ENCODE results near the gene AKT3.

The AKT3 gene

DNA sequence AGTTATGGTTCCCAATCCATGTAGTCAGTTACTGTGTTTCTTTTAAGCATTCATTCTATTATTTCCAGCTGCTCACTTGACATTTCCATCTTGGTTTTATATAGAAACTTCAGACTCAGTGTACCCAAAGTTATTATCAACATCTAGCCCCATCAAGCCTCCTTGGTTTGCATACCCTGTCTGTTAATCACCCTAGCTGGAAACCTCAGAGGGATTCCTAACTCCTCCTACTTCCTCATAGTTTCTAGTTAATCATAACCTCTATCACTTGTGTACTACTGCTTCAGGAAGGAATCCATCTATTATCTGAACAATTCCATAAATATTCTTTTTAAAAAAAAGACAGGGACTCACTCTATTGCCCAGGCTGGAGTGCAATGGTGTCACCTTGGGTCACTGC lies 300.9 kb downstream of the AKT3 start:
- no peaks in the 10 kb centered on the region for H3K9me3 Mint-ChIP-seq
- no peak overlapping the region for H3K27ac Mint-ChIP-seq
- H3K27me3 Mint-ChIP-seq (ENCODE audit: low read depth, poor library complexity), result no peaks in the 10 kb centered on the region
- no peak overlapping the region for H3K4me3 Mint-ChIP-seq
- H3K36me3 Mint-ChIP-seq (ENCODE audit: low read depth), result peaks cover 22% of the 10 kb centered on the region
- H3K4me1 Mint-ChIP-seq, result no peaks in the 10 kb centered on the region
- DNase-seq, result no peak
- TF ChIP-seq, protein P1, sequence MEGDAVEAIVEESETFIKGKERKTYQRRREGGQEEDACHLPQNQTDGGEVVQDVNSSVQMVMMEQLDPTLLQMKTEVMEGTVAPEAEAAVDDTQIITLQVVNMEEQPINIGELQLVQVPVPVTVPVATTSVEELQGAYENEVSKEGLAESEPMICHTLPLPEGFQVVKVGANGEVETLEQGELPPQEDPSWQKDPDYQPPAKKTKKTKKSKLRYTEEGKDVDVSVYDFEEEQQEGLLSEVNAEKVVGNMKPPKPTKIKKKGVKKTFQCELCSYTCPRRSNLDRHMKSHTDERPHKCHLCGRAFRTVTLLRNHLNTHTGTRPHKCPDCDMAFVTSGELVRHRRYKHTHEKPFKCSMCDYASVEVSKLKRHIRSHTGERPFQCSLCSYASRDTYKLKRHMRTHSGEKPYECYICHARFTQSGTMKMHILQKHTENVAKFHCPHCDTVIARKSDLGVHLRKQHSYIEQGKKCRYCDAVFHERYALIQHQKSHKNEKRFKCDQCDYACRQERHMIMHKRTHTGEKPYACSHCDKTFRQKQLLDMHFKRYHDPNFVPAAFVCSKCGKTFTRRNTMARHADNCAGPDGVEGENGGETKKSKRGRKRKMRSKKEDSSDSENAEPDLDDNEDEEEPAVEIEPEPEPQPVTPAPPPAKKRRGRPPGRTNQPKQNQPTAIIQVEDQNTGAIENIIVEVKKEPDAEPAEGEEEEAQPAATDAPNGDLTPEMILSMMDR (IDR thresholded peaks at IDR 0.05), result no peak

GRCh38 chr1:243548516-243548915 lies 301.5 kb downstream of the AKT3 start:
- no peak for DNase-seq
- Mint-ChIP-seq H3K4me3 (no peak overlapping the region), H3K27me3 (ENCODE audit: low read depth, poor library complexity) (no peaks in the 10 kb centered on the region), H3K9me3 (no peaks in the 10 kb centered on the region), H3K36me3 (ENCODE audit: low read depth) (peaks cover 28% of the 10 kb centered on the region), H3K27ac (no peak overlapping the region), H3K4me1 (no peaks in the 10 kb centered on the region)
- TF ChIP-seq, protein P1 (IDR thresholded peaks at IDR 0.05), result no peak

DNA sequence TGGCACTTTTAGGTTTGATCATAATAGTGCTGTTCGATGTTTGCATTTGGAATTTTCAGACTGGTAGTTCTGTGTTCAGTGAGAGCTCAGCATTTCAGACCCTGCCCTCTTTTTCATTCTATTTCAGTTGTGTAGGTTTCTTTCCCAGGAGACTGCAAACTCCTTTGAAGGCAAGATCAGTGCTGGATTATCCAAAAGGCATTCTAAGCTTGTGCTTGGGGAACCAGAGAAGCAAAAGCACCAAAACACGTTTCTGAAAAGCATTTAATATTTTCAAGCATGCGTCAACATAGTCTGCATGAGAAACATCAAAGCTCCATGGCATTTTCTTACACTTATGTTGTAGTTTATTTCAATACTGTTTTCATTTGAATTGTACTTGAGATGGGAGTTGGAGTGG lies 302.2 kb downstream of the AKT3 start:
- TF ChIP-seq, protein P1 (IDR thresholded peaks at IDR 0.05), result no peak
- H3K36me3 Mint-ChIP-seq (ENCODE audit: low read depth), result peaks cover 32% of the 10 kb centered on the region
- H3K9me3 Mint-ChIP-seq, result no peaks in the 10 kb centered on the region
- H3K27ac Mint-ChIP-seq, result no peak overlapping the region
- DNase-seq, result no peak
- no peaks in the 10 kb centered on the region for H3K4me1 Mint-ChIP-seq
- no peak overlapping the region for H3K4me3 Mint-ChIP-seq
- H3K27me3 Mint-ChIP-seq (ENCODE audit: low read depth, poor library complexity), result peaks cover 2% of the 10 kb centered on the region

DNA sequence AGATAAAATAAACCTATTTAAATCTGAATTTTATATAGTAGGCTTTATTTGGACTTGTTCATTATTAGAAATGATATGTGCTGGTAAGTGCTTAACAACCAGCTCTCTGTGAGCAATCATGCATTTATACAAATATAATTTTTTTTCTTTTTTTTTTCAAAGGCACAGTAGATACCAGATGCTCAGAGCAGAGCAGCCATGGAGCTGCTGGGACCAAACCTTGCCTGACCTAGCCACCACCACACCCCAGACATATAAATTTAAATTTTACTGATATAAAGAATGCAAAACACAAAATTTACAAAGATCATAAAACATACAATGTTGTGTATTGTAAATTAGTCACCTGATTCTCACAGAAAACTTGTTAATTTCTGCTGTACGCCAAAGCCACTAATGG lies 303.6 kb downstream of the AKT3 start:
- DNase-seq, result no peak
- Mint-ChIP-seq H3K4me3 (no peak overlapping the region), H3K27me3 (ENCODE audit: low read depth, poor library complexity) (peaks cover 5% of the 10 kb centered on the region), H3K9me3 (no peaks in the 10 kb centered on the region), H3K36me3 (ENCODE audit: low read depth) (peaks cover 34% of the 10 kb centered on the region), H3K4me1 (no peaks in the 10 kb centered on the region), H3K27ac (no peak overlapping the region)
- TF ChIP-seq, protein P1 (IDR thresholded peaks at IDR 0.05), result no peak

DNA sequence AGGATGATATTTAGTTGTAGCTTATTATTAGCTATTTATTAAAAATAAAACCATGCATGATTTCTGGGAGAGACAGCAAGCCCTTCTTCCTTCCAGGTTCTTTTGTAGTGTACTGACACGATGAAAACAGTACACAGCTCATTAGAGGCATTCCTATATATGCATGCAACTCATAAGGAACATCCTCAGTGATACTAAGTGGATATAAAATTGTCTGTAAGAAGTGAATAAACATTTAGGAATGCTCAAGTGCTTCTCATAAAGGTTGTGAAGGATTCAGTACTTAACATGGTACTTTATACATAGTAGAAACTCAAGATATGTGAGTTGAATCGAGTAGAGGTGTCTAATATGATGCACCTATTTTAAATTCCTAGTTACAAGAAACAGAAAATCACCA lies 306.5 kb downstream of the AKT3 start:
- no peak overlapping the region for H3K27ac Mint-ChIP-seq
- TF ChIP-seq, protein P1 (IDR thresholded peaks at IDR 0.05), result no peak
- DNase-seq, result no peak
- no peak overlapping the region for H3K4me3 Mint-ChIP-seq
- H3K9me3 Mint-ChIP-seq, result no peaks in the 10 kb centered on the region
- H3K4me1 Mint-ChIP-seq, result no peaks in the 10 kb centered on the region
- peaks cover 27% of the 10 kb centered on the region for H3K36me3 Mint-ChIP-seq (ENCODE audit: low read depth)
- peaks cover 5% of the 10 kb centered on the region for H3K27me3 Mint-ChIP-seq (ENCODE audit: low read depth, poor library complexity)

DNA sequence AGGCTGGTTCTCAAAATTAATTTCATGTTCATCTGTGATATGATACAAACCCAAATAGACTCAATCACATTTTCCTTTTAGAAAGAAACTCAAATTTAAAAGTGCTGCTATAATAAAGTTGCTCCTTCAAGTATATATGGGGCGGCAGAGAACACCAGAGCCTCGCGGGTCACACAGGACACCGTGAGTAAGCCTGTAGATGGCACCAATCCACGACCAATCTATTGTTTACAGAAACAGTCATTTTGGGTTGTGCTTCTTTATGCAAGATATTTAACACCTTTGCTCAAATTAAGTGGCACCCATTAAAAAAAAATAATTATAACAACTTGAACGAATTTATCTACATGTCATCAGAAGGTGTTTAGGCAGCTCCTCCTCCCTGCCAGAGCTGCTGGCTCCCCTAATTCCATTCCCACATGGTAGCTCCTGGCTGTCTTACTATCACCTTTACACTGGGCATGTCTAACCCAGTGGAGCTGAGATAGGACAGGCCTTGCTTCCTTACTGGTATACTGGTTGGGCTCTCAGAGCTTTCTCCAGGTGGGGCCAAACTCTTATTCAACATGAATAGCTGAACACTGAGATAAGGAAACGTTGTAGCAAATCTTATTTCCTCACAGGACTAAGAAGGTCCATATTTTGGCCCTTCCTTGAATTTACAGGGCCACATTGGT lies 307.2 kb downstream of the AKT3 start:
- H3K36me3 Mint-ChIP-seq (ENCODE audit: low read depth), result peaks cover 27% of the 10 kb centered on the region
- no peak for DNase-seq
- peaks cover 5% of the 10 kb centered on the region for H3K27me3 Mint-ChIP-seq (ENCODE audit: low read depth, poor library complexity)
- H3K27ac Mint-ChIP-seq, result no peak overlapping the region
- H3K9me3 Mint-ChIP-seq, result no peaks in the 10 kb centered on the region
- H3K4me3 Mint-ChIP-seq, result no peak overlapping the region
- TF ChIP-seq, protein P1 (IDR thresholded peaks at IDR 0.05), result no peak
- no peaks in the 10 kb centered on the region for H3K4me1 Mint-ChIP-seq
